Uterus (tissue), 2 donors: ENCODE measurements around the gene TMEM183A.

Experiments
- POLR2A ChIP-seq, 2 donors: fragments of 450-650 bp; IDR thresholded peaks; one replicate each; pipeline ENCODE4 v1.6.1; 2016; ENCODE audit warnings: antibody characterized with exemption in 2 of 2, mild to moderate bottlenecking in 1 of 2, moderate library complexity in 1 of 2
- TF ChIP-seq, protein P1 (sequence below), 4 experiments: fragments of 200-600 bp in 2 of 4; fragments of 450-650 bp in 2 of 4; sonication (generic) in 2 of 4; IDR thresholded peaks; one replicate each; pipeline ENCODE4 v1.5.1; 2016 to 2019; ENCODE audit warnings: antibody characterized with exemption in 4 of 4, mild to moderate bottlenecking in 2 of 4, moderate library complexity in 1 of 4

DNA sequence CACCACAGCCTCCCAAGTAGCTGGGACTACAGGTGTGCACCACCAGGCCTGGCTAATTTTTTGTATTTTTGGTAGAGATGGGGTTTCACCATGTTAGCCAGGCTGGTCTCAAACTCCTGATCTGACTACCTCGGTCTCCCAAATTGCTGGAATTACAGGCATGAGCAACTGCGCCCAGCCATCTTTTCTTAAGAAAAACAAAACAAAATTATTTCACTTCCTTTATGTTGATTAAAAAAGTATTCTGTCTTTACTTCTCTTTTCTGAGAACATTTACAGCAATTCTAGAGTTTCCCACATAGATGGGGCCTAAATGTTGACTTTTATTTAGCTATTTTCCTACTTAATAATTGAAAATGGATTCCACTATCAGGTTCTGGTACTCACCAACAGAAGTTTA lies 17.3 kb upstream of the TMEM183A start:
- TF ChIP-seq, protein P1, sequence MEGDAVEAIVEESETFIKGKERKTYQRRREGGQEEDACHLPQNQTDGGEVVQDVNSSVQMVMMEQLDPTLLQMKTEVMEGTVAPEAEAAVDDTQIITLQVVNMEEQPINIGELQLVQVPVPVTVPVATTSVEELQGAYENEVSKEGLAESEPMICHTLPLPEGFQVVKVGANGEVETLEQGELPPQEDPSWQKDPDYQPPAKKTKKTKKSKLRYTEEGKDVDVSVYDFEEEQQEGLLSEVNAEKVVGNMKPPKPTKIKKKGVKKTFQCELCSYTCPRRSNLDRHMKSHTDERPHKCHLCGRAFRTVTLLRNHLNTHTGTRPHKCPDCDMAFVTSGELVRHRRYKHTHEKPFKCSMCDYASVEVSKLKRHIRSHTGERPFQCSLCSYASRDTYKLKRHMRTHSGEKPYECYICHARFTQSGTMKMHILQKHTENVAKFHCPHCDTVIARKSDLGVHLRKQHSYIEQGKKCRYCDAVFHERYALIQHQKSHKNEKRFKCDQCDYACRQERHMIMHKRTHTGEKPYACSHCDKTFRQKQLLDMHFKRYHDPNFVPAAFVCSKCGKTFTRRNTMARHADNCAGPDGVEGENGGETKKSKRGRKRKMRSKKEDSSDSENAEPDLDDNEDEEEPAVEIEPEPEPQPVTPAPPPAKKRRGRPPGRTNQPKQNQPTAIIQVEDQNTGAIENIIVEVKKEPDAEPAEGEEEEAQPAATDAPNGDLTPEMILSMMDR (IDR thresholded peaks at IDR 0.05), result no peak
- no peak for TF ChIP-seq POLR2A (IDR thresholded peaks at IDR 0.05)
